HG03432 (cell line): ENCODE data around the gene ID1.
"Not testable (repeated sequence)": the region's sequence is repeated elsewhere in the genome, so short reads cannot be mapped to it uniquely, and the experiment has no call there.

Experiments
- ATAC-seq: cut with Tn5 transposase; IDR thresholded peaks from one replicate; pipeline ENCODE4 v1.9.1; 2021; ENCODE audit warnings: mild to moderate bottlenecking, moderate library complexity; ENCODE audit not compliant: unreplicated experiment

ID1 gene

DNA sequence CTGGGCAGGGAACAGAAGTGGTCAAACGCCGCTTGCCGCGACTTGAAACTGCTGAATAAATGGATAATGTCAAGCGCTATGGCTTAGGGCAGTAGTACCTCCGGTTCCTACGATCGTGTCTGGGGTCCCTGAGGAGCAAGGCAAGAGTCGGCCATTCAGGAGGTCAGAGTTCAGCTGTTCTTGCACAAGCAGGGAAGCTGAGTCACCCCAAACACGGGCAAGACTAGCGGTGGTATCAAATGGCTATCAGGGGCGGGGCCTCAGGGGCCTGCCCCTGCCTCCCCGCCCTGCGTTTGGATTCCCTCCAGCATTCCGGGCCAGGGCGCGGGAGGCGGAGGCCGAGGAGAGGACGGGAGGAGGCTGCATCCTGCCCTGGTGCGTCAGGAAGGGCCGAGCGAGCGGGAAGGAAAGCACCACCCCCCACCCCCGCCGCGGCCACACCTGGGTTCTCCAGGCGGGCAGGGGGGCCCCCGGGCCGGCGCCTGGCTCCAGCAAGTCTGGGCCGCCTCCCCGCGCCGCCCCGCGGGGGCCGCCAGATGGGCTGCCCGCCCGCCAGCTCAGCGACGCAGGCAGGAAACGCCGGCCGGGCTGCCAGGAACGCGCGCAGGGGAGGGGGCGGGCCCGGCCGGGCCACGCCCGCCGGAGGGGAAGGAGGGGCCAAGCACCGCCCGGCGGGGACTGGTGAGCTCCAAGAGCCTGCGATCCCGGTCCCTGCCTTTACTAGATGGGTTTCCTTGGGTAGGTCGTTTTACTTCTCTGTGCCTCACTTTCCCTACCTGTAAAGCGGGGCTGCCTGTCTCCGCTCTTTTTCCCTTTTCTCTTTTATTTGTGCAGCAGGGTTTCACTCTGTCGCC is 32.2 kb upstream of the ID1 start:
- peak; percentile 91 for ATAC-seq

DNA sequence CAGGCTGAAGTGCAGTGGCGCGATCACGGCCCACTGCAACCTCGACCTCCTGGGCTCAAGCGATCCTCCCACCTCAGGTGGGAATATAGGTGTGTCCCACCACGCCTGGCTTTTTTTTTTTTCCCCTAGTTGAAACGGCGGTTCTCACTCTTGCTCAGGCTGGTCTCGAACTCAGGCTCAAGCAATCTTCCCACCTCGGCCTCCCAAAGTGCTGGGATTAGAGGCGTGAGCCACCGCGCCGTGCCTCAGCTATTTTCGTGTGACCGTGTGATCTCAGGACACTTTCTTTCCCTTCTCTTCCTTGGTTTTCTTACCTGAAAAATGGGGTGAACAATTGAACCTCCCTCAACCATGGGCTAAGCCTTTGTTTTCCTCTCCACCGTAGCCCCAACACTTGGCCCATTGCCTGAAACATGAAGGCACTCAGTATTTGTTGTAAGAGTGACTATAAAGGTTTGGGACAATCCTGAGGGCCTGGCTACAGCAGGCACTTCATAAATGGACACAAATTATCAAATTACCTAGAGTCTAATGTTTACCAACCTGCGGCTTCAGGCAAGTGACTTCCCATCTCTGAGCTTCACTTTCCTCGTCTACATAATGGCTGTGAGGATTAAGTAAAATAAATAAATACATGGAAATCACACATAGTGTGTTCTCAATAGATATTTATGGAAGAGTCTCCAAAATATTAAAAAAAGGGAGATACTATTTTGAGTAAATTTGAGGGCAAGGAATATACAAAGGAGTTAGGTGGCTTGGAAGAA is 31.4 kb upstream of the ID1 start:
- ATAC-seq: no peak

DNA sequence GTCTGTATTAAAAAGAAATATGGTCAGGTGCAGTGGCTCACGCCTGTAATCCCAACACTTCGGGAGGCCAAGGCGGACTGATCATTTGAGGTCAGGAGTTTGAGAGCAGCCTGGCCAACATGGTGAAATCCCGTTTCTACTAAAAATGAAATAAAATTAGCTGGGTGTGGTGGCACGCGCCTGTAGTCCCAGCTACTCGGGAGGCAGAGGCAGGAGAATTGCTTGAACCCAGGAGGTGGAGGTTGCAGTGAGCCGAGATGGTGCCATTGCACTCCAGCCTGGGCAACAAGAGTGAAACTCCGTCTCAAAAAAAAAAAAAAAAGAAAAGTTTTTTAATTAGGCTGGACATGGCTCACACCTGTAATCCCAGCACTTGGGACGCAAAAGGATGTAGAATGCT is 30.1 kb upstream of the ID1 start:
- not testable (repeated sequence) for ATAC-seq

DNA sequence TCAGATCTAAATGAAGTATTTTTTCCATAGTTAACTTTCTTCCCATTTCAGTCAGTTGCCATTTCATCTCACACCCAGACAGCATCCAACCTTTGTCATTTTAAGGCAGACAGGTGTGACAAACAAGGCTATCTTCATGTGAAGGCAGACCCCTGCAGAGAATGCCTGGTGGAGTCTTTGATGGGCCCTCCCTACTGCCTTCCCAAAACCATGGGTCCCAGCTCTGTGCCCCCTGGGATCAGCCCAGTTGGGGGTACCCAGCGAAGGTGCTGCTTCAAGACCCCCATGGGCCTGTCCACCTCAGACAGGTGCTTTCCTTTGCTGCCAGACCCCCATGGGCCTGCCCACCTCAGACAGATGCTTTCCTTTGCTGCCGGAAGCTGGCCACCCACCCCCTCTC is 28.3 kb upstream of the ID1 start:
- no peak for ATAC-seq

DNA sequence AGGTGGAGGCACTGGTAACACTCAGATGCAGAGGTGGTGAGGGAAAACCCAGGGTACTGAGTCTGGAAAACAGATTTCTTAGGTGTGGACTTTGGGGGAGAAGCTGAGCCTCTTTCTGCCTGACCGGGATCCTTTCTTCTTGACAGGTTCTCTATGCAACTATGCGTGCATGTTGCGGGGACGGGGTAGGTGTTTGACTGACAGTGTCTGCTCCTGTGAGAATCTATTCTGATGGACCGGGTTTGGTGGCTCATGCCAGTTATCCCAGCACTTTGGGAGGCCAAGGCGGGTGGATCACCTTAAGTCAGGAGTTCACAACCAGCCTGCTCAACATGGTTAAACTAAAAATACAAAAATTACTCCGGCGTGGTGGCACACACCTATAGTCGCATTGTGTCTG is 27.9 kb upstream of the ID1 start:
- ATAC-seq: no peak

DNA sequence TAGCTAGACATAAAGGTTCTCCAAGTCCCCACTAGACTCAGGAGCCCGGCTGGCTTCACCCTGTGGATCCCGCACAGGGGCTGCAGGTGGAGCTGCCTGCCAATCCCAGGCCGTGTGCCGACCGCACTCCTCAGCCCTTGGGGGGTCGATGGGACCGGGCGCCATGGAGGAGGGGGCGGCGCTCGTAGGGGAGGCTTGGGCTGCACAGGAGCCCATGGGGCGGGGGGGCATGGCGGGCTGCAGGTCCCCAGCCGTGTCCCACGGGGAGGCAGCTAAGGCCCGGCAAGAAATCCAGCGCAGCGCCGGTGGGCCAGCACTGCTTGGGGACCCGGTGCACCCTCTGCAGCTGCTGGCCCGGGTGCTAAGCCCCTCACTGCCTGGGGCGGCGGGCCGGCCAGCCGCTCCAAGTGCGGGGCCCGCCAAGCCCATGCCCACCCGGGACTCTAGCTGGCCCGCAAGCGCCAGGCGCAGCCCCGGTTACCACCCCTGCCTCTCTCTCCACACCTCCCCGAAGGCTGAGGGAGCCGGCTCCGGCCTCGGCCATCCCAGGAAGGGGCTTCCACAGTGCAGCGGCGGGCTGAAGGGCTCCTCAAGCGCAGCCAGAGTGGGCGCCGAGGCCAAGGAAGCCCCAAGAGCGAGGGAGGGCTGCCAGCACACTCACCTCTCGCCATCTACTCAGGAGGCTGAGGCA is 26.5 kb upstream of the ID1 start:
- no peak for ATAC-seq

DNA sequence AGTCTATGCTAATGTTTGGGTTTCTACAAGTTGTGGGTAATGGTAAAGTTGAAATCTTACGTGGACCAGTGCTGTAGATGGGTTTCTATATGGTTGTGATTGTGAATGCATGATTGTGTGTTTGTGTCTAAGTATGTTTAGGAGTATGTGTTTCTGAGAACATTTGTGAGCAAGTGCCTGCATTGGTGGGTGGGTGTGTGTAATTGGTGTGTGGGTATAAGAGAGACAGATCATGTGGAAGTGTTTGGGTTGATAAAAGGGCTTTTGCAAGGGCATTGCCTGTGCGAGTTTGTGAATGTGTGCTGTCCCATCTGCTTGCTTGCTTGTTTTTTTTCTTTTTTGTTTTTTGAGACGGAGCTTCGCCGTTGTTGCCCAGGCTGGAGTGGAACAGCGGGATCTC is 25.8 kb upstream of the ID1 start:
- no peak for ATAC-seq

DNA sequence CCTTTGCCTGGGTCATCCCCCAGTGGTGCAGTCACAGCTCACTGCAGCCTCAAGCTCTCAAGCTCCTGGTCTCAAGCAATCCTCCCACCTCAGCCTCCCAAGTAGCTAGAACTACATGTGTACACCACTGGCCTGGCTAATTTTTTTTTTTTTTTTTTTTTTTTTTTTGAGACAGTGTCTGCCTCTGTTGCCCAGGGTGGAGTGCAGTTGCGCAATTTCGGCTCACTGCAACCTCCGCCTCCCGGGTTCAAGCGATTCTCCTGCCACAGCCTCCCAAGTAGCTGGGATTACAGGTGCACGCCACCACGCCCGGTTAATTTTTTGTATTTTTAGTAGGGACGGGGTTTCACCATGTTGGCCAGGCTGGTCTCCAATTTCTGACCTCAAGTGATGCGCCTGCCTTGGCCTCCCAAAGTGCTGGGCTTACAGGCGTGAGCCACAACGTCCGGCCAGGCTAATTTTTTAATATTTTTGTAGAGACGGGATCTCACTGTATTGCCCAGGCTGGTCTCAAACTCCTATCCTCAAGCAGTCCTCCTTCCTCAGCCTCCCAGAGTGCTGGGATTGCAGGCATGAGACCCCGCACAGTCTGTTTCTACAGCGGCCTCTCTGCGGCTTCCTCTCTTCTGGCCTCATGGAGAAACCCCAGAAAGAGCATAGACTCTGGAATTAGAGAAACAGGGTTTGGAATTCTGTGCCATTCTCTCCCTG is 25.0 kb upstream of the ID1 start:
- ATAC-seq: not testable (repeated sequence)

DNA sequence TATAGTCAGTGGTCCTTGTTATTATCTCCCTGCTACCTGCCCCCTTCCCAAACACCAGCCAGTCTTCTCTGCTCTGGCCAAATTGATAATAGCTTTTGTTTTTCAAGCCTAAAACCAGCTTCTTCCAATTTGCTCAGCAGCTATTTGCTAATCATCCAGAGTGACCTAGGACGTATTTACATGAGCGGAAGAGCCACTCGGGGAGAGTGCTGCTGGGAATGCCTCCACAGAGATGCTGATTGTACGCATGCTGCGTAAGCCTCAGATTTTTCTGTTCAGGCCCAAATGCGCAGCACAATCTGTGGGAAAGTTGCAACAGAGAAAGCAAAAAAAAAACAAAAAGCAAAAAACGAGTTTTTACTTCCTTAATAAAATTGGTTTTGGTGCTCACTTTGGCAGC is 24.4 kb upstream of the ID1 start:
- ATAC-seq: no peak

DNA sequence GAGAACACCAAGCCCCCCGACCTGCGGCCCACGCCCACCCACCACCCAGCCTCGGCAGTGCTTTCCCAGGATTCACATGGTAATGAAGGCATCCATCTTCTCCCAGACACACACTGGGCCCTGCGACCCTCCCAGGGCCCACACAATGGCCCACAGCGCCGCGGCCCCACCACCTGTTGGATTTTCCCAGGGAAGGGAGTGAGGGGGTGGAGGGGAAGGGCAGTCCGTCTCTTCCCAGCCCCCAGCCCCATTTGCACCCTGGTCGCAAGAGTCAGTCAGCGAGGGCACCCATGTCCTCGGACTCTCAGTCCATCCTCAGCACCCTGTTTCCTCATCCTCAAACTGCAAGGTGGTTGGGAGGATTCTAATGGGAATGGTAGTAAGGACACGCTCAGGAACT is 23.7 kb upstream of the ID1 start:
- no peak for ATAC-seq

DNA sequence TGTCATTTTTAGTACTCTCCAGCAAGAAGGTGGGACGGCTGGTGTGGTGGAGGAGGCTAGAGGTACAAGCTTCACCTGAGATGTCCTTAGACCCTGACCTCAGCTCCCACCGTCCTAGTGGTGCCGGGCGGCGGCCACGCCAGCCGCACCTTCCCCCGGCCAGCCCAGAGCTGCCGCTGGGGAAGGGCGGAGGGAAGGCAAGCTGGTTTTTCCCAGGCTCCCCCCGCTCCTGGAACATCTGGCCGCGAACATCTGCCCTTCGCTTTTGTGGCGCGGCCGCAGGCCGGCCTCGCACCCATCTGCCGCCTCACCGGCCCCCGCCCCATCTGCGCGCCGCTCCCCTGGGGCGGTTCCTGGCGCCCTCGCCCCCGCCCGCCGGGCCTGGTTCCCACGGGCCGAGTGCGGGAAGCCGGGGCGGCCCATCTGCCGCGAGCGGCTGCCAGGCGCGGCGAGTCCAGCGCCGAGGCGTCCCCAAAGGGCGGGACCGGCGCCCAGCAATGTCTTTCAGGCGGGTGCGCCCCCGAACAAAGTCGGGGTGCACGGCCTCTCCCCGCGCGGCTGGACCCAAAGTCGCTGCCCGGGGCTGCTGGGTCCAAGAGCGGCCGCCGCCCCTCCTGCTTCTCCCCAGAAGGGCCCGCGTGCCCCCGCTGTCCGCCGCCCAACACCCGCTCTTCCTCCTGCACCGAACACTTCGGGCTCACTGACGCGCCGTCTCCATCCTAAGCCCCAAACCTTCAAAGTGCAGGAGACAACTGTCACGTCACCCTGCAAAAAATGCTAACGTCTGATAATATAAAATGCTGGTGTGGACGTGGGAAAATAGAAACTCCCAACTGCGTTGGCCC is 17.3 kb upstream of the ID1 start:
- ATAC-seq: no peak

DNA sequence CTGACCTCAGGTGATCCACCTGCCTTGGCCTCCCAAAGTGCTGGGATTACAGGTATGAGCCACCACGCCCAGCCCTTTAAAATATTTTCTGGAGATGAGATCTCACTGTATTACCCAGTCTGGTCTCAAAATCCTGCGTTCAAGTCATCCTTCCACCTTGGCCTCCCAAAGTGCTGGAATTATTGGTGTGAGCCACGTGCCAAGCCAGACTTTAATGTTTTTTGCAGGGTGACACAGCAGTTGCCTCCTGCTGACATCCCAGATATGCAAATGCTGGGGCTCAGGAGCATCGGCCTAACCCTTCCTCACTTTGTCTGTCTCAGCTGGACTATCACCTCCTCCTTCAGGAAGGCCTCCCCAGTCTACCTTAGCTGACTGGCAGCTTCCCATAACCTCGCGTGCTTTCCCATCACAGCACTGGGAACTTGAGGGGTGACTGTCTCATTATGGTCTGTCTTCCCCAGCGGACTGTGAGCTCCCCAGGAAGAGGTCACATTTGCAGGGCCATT is 14.3 kb upstream of the ID1 start:
- ATAC-seq: no peak

DNA sequence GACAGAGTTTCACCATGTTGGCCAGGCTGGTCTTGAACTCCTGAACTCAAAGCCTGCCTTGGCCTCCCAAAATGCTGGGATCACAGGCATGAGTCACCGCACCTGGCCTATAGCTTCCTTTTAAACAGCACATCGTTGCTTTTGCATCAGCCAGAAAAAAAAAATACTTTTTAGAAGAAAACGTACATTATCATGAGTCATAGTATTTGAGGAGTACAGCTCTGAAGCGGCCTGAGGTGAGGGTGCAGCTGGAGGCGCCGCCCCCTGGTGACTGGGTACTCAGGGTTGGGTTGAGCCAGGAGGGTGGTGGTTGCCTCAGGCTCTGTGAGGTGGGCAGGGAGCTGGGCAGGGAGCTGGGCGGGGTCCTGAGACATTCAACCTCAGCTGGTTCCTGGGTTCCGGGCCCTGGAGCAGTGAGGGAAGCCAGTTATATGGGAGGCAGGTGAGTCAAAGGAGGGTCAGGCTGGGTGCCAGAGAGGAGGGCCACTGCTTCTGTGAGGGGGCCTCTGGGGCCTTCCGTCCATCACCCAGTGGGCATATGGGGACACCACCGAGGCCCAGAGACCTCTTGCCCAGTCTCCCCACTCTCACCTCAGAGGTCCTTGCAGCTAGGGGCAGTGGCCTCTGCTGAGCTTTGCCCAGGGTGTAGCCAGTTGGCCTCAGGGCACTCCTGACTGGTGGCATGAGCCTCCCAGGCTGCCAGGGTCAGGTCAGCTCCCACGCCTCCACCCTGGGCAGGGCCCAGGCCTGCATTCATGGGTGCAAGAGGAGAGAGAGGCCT is 11.7 kb upstream of the ID1 start:
- ATAC-seq: no peak

DNA sequence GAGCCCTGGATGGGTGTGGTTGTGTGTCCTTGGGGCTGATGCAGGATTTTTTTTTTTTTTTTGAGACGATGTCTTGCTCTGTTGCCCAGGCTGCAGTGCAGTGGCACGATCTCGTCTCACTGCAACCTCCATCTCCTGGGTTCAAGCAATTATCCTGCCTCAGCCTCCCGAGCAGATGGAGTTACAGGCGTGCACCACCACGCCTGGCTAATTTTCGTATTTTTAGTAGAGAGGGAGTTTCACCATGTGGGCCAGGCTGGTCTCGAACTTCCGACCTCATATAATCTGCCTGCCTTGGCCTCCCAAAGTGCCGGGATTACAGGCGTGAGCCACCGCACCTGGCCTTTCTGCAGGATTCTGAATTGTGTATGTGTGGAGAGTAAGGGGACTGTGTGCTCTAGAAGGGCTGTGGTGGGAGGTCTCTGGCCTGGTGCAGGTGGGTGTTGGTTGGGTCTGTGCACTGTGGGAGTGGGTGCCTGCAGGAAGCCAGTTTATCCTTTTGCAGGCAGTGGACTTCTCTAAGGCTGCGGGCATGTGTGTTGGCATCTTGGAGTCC is 11.0 kb upstream of the ID1 start:
- ATAC-seq: no peak

DNA sequence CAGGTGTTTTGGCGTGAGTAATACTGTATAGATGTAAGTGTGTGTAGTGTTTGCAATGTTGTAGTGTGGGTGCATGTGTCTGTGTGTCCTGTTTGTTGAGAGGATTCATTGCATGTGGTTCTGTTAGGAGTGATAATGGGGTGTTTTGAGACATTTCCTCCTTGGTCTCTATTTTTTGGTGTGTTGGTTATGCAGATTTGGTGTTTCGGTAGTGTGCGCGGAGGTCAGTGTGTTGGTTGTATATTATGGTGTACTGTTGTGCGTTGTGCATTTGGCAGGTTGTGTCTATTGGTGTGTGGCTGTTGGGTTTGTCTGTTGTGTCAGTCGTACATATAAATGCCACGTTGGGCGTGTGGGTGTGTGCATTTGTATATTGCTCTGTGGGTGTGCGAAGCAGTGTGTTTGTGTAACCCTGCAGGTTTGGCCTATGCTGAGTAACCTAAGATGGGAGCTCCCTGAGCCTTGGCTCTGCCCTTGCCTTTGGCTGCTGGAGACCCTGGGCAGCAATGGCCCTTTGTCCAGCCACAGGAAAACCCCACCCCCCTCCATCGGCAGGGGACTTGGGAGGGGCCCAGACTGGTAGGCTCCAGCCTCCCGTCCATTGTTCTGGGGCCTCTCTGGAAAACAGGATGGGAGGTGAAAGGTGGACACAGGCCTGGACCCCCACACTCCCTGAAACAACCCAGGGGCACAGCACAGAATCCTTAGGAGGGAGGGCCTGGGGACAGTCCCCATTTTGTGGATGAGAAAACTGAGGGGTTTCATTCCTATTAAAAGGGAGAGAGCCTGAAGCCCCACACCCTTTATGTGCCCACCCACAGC is 10.3 kb upstream of the ID1 start:
- no peak for ATAC-seq

DNA sequence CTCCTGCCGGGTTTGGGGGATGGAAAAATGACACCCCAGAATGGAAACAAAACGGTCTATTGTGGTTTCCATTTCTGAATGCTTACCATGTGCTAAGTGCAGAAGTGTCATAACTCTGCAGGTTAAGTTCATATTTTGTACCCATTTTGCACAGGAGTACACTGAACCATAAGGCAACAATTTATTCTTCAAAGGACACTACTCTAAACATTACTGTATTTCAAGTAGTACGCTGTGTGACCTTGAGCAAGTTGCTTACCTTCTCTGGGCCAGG is 9.8 kb upstream of the ID1 start:
- ATAC-seq: no peak

DNA sequence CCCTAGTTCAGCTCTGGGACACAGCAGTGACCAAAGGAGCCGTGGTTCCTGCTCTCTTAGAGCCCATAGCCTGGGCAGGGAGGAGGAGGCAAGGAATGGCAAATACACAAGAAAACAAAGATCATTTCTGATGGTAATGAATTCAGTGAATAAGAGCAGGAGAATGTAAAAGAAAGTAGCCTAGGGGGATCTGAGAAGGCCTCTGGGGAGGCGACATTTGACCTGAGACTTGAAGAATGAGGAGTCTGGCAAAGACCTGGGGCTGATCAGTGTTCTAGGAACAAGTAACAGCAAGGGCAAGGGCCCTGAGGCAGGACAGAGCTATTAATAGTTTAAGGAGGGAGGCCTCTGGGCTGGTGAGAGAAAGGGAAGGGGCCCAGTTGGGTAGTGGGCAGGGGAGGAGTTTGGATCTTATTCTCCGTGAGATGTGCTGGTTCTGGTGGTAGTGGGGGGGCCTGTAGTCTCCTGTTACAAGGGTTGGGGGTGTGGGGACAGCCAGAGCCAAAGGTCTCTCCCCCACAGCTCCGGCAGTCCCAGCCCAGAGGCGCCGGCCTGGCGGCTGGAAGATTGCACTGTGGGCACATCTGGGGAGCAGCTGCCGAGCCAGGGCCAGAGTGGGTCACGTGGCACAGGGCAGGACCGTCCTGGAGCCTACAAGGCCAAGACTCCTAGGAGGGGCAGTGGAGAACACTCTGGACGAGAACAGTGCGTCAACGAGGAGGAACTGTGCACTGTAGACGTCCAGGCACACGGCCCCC is 9.3 kb upstream of the ID1 start:
- no peak for ATAC-seq

DNA sequence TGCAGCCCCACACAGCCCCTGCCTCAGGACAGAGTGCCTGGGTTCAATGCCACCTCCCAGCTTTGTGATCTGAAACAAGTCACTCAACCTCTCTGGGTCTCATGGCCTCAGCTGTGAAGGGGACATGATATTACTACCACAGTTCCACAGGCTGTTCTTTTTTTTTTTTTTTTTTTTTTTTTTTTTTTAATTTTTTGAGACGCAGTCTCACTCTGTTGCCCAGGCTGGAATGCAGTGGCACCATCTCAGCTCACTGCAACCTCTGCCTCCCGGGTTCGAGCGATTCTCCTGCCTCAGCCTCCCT is 8.7 kb upstream of the ID1 start:
- ATAC-seq: not testable (repeated sequence)
